DND-41 (cell line): ENCODE measurements around the gene TWIST2.

Source experiments
- ATAC-seq: fragments of 200-7000 bp; cut with Tn5 transposase; 3 replicates; pipeline ENCODE4 v1.9.1; 2021; ENCODE audit warnings: low read depth; ENCODE audit not compliant: insufficient read depth
- DNase-seq: peaks from one replicate; pipeline ENCODE4 v3.0.0-alpha.2; 2020
- H2AFZ ChIP-seq: 2 replicates; pipeline ENCODE4 v1.6.0; 2012; ENCODE audit warnings: low read depth, low read length
- H3K27ac ChIP-seq: 2 replicates; pipeline ENCODE4 v1.5.1; 2012; ENCODE audit warnings: low read length, inconsistent platforms
- H3K27me3 ChIP-seq: fragments of 200-600 bp; sonication (generic); 2 replicates; pipeline ENCODE4 v1.6.0; 2012; ENCODE audit warnings: low read length, mild to moderate bottlenecking, inconsistent platforms; ENCODE audit not compliant: insufficient read depth, poor library complexity
- H3K36me3 ChIP-seq: 2 replicates; pipeline ENCODE4 v1.5.1; 2012; ENCODE audit warnings: low read length, inconsistent platforms; ENCODE audit not compliant: insufficient read depth
- H3K4me1 ChIP-seq: 2 replicates; pipeline ENCODE4 v1.5.1; 2012; ENCODE audit warnings: mild to moderate bottlenecking, low read length; ENCODE audit not compliant: insufficient read depth
- H3K4me2 ChIP-seq: 2 replicates; pipeline ENCODE4 v1.6.0; 2012; ENCODE audit warnings: mild to moderate bottlenecking, moderate library complexity, low read length, inconsistent platforms; ENCODE audit not compliant: insufficient read depth
- H3K4me3 ChIP-seq, 2 experiments: fragments of 200-600 bp in 1 of 2; shearing (Covaris generic) in 1 of 2; 2 replicates each; pipeline ENCODE4 v1.5.1; 2012 to 2016; ENCODE audit warnings: inconsistent platforms in 2 of 2, low read length in 2 of 2, mild to moderate bottlenecking in 2 of 2, low read depth in 1 of 2, moderate library complexity in 1 of 2
- H3K79me2 ChIP-seq: 2 replicates; pipeline ENCODE4 v1.6.0; 2012; ENCODE audit warnings: low read length, inconsistent platforms; ENCODE audit not compliant: insufficient read depth
- H3K9ac ChIP-seq: 2 replicates; pipeline ENCODE4 v1.6.0; 2012; ENCODE audit warnings: low read depth, mild to moderate bottlenecking, inconsistent platforms, low read length, moderate library complexity
- H3K9me3 ChIP-seq: 2 replicates; pipeline ENCODE4 v1.5.1; 2012; ENCODE audit warnings: low read length, moderate library complexity, mild to moderate bottlenecking, inconsistent platforms; ENCODE audit not compliant: insufficient read depth, severe bottlenecking
- H4K20me1 ChIP-seq: 2 replicates; pipeline ENCODE4 v1.6.0; 2012; ENCODE audit warnings: low read length; ENCODE audit not compliant: insufficient read depth
- EZH2 ChIP-seq: IDR thresholded peaks from 3 replicates; pipeline ENCODE4 v1.6.1; 2012; ENCODE audit warnings: borderline replicate concordance, low read depth, mild to moderate bottlenecking, moderate library complexity, low read length, inconsistent platforms; ENCODE audit not compliant: severe bottlenecking
- TF ChIP-seq, protein P1 (sequence below): IDR thresholded peaks from 2 replicates; pipeline ENCODE4 v1.5.1; 2012; ENCODE audit warnings: borderline replicate concordance, low read length, moderate library complexity, mild to moderate bottlenecking; ENCODE audit not compliant: poor library complexity, severe bottlenecking; ENCODE audit errors: extremely low read depth

Gene TWIST2

DNA sequence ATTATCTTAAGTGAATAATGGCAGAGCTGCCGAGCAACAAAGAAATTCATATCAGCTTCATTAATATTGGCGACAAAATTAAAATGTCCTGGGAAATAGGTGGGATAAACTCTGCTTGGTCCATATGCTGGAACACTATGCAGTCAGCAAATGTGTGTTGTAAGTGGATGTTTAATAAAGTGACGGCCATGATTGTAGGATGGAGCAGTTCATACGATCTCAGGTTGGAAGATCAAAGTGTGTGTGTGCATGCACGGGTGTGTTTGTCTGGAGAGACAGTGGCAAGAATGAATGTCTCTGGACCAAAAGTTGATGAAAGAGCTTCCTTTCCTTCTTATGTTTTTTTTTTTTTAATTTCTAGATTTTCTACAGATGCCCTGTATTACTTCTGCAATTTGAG lies 14.8 kb downstream of the TWIST2 start:
- Histone ChIP-seq H3K4me2 (no peak overlapping the region), H2AFZ (no peak overlapping the region), H3K79me2 (no peaks in the 10 kb centered on the region), H3K9me3 (no peaks in the 10 kb centered on the region), H3K36me3 (no peaks in the 10 kb centered on the region), H3K27ac (no peak overlapping the region), H3K4me3 (no peak overlapping the region), H4K20me1 (no peaks in the 10 kb centered on the region), H3K27me3 (no peaks in the 10 kb centered on the region), H3K9ac (no peak overlapping the region), H3K4me1 (no peaks in the 10 kb centered on the region)
- TF ChIP-seq EZH2 = no peak
- TF ChIP-seq, protein P1, sequence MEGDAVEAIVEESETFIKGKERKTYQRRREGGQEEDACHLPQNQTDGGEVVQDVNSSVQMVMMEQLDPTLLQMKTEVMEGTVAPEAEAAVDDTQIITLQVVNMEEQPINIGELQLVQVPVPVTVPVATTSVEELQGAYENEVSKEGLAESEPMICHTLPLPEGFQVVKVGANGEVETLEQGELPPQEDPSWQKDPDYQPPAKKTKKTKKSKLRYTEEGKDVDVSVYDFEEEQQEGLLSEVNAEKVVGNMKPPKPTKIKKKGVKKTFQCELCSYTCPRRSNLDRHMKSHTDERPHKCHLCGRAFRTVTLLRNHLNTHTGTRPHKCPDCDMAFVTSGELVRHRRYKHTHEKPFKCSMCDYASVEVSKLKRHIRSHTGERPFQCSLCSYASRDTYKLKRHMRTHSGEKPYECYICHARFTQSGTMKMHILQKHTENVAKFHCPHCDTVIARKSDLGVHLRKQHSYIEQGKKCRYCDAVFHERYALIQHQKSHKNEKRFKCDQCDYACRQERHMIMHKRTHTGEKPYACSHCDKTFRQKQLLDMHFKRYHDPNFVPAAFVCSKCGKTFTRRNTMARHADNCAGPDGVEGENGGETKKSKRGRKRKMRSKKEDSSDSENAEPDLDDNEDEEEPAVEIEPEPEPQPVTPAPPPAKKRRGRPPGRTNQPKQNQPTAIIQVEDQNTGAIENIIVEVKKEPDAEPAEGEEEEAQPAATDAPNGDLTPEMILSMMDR = no peak
- ATAC-seq (no peak), DNase-seq (no peak)

DNA sequence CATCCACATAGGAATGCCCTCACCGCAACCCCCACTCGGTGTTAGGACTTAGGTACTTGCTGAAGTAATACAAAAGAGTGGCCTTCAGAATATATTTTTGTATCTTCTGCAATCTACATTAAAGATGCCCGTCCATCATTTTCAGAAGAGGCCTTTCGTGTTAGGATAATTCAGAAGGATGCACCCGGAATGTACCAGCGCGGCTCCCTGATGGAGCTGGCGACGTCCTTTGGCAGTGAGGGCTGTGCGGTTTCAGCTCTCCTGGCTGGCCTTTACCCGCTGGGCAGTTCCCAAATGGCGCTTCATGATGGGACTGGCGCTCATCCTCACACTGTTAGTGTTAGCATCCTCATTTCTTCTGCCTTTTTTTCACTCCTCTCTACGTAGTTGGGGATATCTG lies 15.3 kb downstream of the TWIST2 start:
- Histone ChIP-seq H3K79me2 (no peaks in the 10 kb centered on the region), H3K27me3 (no peaks in the 10 kb centered on the region), H3K4me2 (no peak overlapping the region), H3K36me3 (no peaks in the 10 kb centered on the region), H3K9ac (no peak overlapping the region), H3K27ac (no peak overlapping the region), H3K4me3 (no peak overlapping the region), H4K20me1 (no peaks in the 10 kb centered on the region), H2AFZ (no peak overlapping the region), H3K9me3 (no peaks in the 10 kb centered on the region), H3K4me1 (no peaks in the 10 kb centered on the region)
- ATAC-seq = no peak
- TF ChIP-seq, protein P1 = no peak
- no peak for TF ChIP-seq EZH2
- no peak for DNase-seq

DNA sequence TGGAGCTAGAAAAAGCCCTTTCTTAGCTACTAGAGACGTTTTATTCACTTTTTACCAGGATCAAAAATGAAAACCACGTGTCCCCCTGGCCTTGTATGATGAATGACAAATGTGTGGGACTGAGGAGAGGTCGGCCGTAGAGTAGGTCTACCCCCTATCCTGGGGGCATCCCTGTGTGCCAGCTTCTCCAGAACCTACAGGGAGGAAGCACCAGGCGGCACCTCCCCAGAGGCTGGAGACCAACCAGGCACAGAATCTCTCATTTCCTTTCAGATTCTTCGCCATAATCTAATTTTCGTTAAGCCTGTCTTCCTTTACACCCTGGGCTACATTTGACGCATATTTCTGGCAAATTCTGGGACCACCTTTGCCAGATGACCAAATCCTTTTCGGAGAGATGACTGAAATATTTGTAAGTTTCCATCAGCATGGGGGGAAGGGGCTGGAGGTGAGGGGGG lies 15.9 kb downstream of the TWIST2 start:
- Histone ChIP-seq H3K27ac (no peak overlapping the region), H3K4me1 (no peaks in the 10 kb centered on the region), H3K9ac (no peak overlapping the region), H3K4me2 (no peak overlapping the region), H2AFZ (no peak overlapping the region), H4K20me1 (peaks cover 2% of the 10 kb centered on the region; the same call in 1 of the 2 replicates), H3K4me3 (no peak overlapping the region), H3K36me3 (no peaks in the 10 kb centered on the region), H3K79me2 (no peaks in the 10 kb centered on the region), H3K27me3 (no peaks in the 10 kb centered on the region), H3K9me3 (no peaks in the 10 kb centered on the region)
- ATAC-seq (no peak), DNase-seq (no peak)
- TF ChIP-seq, protein P1 = no peak
- TF ChIP-seq EZH2 = no peak
